A549 (cell line): ENCODE data around the gene KAT5.

Experiments used
- BCL3 ChIP-seq: fragments of >200 bp; sonication (Bioruptor Twin); formaldehyde crosslinking; IDR thresholded peaks from 3 replicates; pipeline ENCODE4 v1.6.1; 2016
- CTCF ChIP-seq: fragments of >200 bp; sonication (Bioruptor Twin); formaldehyde crosslinking; IDR thresholded peaks from 3 replicates; pipeline ENCODE4 v1.5.1; 2016
- KDM1A ChIP-seq: fragments of 200-600 bp; sonication (generic); IDR thresholded peaks from 2 replicates; pipeline ENCODE4 v1.6.1; 2016; ENCODE audit warnings: low read depth, mild to moderate bottlenecking
- SMC3 ChIP-seq: fragments of >200 bp; sonication (Bioruptor Twin); formaldehyde crosslinking; IDR thresholded peaks from 3 replicates; pipeline ENCODE4 v1.6.1; 2018; ENCODE audit warnings: inconsistent platforms

DNA sequence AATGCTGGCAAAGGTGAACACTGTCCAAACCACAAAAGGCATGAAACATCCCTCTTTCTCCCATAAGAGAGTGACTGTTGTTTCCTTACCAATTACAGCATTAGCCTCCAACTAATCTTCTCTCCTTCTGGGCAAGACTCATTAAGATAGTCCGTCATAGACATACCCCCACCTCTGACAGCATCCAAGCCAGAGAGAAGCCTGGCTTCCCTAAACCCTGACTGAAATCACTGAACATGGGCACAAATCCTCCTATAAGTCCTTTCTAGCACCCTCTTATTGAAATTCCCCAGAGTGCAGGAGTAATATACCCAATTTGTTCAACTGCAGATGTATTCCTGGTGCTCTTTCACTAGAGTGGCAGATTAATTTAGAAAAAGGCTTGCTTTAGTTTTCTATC is 10.2 kb downstream of the KAT5 start:
- TF ChIP-seq KDM1A (no peak), BCL3 (no peak), SMC3 (no peak), CTCF (no peak)
